HEK293T (cell line): Measurements from ENCODE around the gene CNTRL.
"Not testable (repeated sequence)": the region's sequence is repeated elsewhere in the genome, so short reads cannot be mapped to it uniquely, and the experiment has no call there.

Experiments used
- CTCF ChIA-PET: fragments of 350-600 bp; formaldehyde crosslinking; extraction: SDS; loops from one replicate; lab custom pipeline; 2021; ENCODE audit warnings: antibody characterized with exemption, inconsistent platforms; lab: Yijun Ruan, JAX
- POLR2A ChIA-PET: fragments of 350-600 bp; formaldehyde crosslinking; extraction: SDS; loops from one replicate; lab custom pipeline; 2020; ENCODE audit warnings: antibody characterized with exemption, inconsistent platforms; lab: Yijun Ruan, JAX
- DNase-seq: peaks from one replicate; pipeline ENCODE4 v3.0.0; 2012; ENCODE audit warnings: mixed read lengths; ENCODE audit errors: extremely low spot score
- ARNT ChIP-seq: fragments of 450-650 bp; IDR thresholded peaks from 2 replicates; pipeline ENCODE4 v1.6.1; 2017; ENCODE audit warnings: mild to moderate bottlenecking
- BHLHE40 ChIP-seq: fragments of 450-650 bp; IDR thresholded peaks from 2 replicates; pipeline ENCODE4 v1.6.1; 2016; ENCODE audit warnings: mild to moderate bottlenecking, moderate library complexity, borderline replicate concordance
- CTBP1 ChIP-seq: fragments of 450-650 bp; IDR thresholded peaks from 2 replicates; pipeline ENCODE4 v1.6.1; 2016; ENCODE audit warnings: borderline replicate concordance
- ELF4 ChIP-seq: fragments of 450-650 bp; IDR thresholded peaks from 2 replicates; pipeline ENCODE4 v1.6.1; 2017; ENCODE audit warnings: antibody characterized with exemption
- FOXA1 ChIP-seq: fragments of 450-650 bp; IDR thresholded peaks from 2 replicates; pipeline ENCODE4 v1.6.1; 2016; ENCODE audit warnings: mild to moderate bottlenecking
- FOXK2 ChIP-seq: fragments of 450-650 bp; IDR thresholded peaks from 2 replicates; pipeline ENCODE4 v1.6.1; 2016; ENCODE audit warnings: mild to moderate bottlenecking
- FOXM1 ChIP-seq: fragments of 450-650 bp; IDR thresholded peaks from 2 replicates; pipeline ENCODE4 v1.6.1; 2017; ENCODE audit warnings: mild to moderate bottlenecking, borderline replicate concordance
- HDGF ChIP-seq: fragments of 450-650 bp; IDR thresholded peaks from 2 replicates; pipeline ENCODE4 v1.6.1; 2017; ENCODE audit warnings: antibody characterized with exemption, borderline replicate concordance
- L3MBTL2 ChIP-seq: fragments of 450-650 bp; conservative IDR thresholded peaks from 2 replicates; pipeline ENCODE4 v1.6.1; 2016; ENCODE audit warnings: mild to moderate bottlenecking
- LEF1 ChIP-seq: fragments of 450-650 bp; IDR thresholded peaks from 2 replicates; pipeline ENCODE4 v1.6.1; 2017; ENCODE audit warnings: mild to moderate bottlenecking, borderline replicate concordance
- NFRKB ChIP-seq: fragments of 450-650 bp; IDR thresholded peaks from 2 replicates; pipeline ENCODE4 v1.6.1; 2016; ENCODE audit warnings: mild to moderate bottlenecking, moderate library complexity
- SP1 ChIP-seq: fragments of 450-650 bp; IDR thresholded peaks from 2 replicates; pipeline ENCODE4 v1.6.1; 2017
- SUZ12 ChIP-seq: fragments of 450-650 bp; IDR thresholded peaks from 2 replicates; pipeline ENCODE4 v1.6.1; 2016; ENCODE audit warnings: mild to moderate bottlenecking
- TARDBP ChIP-seq: fragments of 450-650 bp; IDR thresholded peaks from 2 replicates; pipeline ENCODE4 v1.6.1; 2016
- ZNF384 ChIP-seq: fragments of 450-650 bp; IDR thresholded peaks from 2 replicates; pipeline ENCODE4 v1.6.1; 2016
- TF ChIP-seq, protein P1 (sequence below): fragments of 450-650 bp; IDR thresholded peaks from 2 replicates; pipeline ENCODE4 v1.6.1; 2016

Gene CNTRL, protein sequence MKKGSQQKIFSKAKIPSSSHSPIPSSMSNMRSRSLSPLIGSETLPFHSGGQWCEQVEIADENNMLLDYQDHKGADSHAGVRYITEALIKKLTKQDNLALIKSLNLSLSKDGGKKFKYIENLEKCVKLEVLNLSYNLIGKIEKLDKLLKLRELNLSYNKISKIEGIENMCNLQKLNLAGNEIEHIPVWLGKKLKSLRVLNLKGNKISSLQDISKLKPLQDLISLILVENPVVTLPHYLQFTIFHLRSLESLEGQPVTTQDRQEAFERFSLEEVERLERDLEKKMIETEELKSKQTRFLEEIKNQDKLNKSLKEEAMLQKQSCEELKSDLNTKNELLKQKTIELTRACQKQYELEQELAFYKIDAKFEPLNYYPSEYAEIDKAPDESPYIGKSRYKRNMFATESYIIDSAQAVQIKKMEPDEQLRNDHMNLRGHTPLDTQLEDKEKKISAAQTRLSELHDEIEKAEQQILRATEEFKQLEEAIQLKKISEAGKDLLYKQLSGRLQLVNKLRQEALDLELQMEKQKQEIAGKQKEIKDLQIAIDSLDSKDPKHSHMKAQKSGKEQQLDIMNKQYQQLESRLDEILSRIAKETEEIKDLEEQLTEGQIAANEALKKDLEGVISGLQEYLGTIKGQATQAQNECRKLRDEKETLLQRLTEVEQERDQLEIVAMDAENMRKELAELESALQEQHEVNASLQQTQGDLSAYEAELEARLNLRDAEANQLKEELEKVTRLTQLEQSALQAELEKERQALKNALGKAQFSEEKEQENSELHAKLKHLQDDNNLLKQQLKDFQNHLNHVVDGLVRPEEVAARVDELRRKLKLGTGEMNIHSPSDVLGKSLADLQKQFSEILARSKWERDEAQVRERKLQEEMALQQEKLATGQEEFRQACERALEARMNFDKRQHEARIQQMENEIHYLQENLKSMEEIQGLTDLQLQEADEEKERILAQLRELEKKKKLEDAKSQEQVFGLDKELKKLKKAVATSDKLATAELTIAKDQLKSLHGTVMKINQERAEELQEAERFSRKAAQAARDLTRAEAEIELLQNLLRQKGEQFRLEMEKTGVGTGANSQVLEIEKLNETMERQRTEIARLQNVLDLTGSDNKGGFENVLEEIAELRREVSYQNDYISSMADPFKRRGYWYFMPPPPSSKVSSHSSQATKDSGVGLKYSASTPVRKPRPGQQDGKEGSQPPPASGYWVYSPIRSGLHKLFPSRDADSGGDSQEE (N-terminal part only)

DNA sequence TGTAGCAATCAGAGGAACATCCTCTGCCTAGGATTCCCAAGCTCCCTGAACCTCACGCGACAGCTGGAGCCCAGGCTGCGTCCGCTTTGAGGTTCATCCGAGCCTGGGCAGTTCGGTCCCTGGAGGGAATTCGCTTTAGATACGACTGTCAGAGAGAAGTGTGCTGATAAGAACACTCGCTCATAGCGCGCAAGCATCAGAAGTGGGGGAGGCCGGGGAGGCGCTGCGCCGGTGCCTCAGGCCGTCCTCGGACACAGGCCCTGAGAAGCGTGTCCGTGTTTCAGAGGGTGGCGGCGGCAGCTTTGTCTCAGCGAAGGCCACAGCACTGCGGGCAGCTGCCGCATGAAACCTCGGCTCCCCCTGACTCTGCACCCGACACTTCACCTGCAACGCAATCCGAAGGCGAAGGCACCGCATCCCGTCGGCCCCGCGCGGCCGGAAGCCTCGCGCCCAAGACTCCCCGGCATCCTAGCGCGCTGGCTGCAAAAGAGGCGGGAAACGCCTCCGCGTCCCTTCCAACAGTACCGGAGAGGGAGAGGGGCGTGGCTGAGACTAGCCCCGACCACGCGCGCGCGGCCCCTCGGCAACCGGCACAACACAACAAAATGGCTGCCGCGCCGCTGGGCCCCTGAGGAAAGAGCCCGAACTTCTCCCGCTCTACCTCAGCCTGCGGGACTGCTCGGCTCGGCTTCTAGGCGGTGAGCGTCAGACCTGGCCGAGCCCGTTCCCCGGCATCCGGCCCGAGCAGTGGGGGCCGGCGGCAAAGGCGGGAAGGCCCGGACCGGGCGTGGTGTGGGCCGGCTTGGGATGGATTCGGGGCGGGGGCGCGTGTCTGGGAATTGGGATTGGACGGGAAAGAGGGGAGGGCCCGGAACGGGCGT is at the start of gene CNTRL:
CNTRL (plus strand) TSS at position 586 of the 881 bp plus-strand sequence. CDS start 13,372 bp downstream, outside the sequence.
- TF ChIP-seq FOXA1 (no peak), L3MBTL2 (peak; percentile 100), CTBP1 (no peak)
- ChIA-PET POLR2A (no interaction called here), CTCF (no interaction called here)
- peak; percentile 86 for DNase-seq

- ChIA-PET POLR2A (no interaction called here), CTCF (no interaction called here)
- no peak for DNase-seq
- no peak for TF ChIP-seq LEF1
- TF ChIP-seq SP1, result no peak
- TF ChIP-seq CTBP1, result no peak
- no peak for TF ChIP-seq ARNT
- TF ChIP-seq SUZ12, result no peak
- TF ChIP-seq, protein P1, sequence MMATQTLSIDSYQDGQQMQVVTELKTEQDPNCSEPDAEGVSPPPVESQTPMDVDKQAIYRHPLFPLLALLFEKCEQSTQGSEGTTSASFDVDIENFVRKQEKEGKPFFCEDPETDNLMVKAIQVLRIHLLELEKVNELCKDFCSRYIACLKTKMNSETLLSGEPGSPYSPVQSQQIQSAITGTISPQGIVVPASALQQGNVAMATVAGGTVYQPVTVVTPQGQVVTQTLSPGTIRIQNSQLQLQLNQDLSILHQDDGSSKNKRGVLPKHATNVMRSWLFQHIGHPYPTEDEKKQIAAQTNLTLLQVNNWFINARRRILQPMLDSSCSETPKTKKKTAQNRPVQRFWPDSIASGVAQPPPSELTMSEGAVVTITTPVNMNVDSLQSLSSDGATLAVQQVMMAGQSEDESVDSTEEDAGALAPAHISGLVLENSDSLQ, result no peak
- TF ChIP-seq NFRKB, result no peak
- no peak for TF ChIP-seq TARDBP
- no peak for TF ChIP-seq ZNF384
- TF ChIP-seq BHLHE40, result no peak
- no peak for TF ChIP-seq ELF4
- TF ChIP-seq L3MBTL2, result no peak
- no peak for TF ChIP-seq FOXK2
- no peak for TF ChIP-seq FOXM1
- TF ChIP-seq HDGF, result no peak
- TF ChIP-seq FOXA1, result no peak
These were observed 48.5 kb upstream of the CNTRL start for GRCh38 chr9:121026260-121026691.

- POLR2A ChIA-PET, result no interaction called here
- no peak for TF ChIP-seq ZNF384
- no peak for TF ChIP-seq ELF4
- TF ChIP-seq FOXK2, result no peak
- no peak for TF ChIP-seq SP1
- TF ChIP-seq BHLHE40, result no peak
- TF ChIP-seq TARDBP, result no peak
- no peak for TF ChIP-seq NFRKB
- no peak for TF ChIP-seq HDGF
- no peak for TF ChIP-seq LEF1
- TF ChIP-seq, protein P1, result no peak
- TF ChIP-seq CTBP1, result no peak
- CTCF ChIA-PET, result no interaction called here
- no peak for DNase-seq
These were observed 48.0 kb upstream of the CNTRL start for GRCh38 chr9:121026768-121027167.

DNA sequence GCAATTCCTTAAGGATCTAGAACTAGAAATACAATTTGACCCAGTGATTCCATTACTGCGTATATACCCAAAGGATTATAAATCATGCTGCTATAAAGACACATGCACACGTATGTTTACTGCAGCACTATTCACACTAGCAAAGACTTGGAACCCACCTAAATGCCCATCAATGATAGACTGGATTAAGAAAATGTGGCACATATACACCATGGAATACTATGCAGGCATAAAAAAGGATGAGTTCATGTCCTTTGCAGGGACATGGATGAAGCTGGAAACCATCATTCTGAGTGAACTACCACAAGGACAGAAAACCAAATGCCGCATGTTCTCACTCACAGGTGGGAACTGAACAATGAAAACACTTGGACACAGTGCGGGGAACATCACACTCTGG is 46.5 kb upstream of the CNTRL start:
- POLR2A ChIA-PET, DNase-seq: not testable (repeated sequence)

GRCh38 chr9:121029469-121029868 is 45.3 kb upstream of the CNTRL start:
- CTCF ChIA-PET, result interaction anchor here (0.9 kb wide), 1 partner anchor 31 kb away, joined by 3 read pairs; no protein-coding TSS in a partner anchor
- TF ChIP-seq NFRKB, result no peak
- TF ChIP-seq ELF4, result no peak
- no peak for TF ChIP-seq BHLHE40
- no peak for TF ChIP-seq FOXK2
- TF ChIP-seq CTBP1, result no peak
- no peak for TF ChIP-seq SUZ12
- no peak for TF ChIP-seq ZNF384
- no peak for TF ChIP-seq FOXA1
- TF ChIP-seq, protein P1, result no peak
- POLR2A ChIA-PET, result no interaction called here
- DNase-seq, result no peak

More for the DNA sequence above, 46.5 kb upstream of the CNTRL start:
- CTCF ChIA-PET, result not testable (repeated sequence)
